Activated CD8-positive, alpha-beta T cell treated with anti-CD3 and anti-CD28 coated beads for 36 hours (primary cell): Measurements from ENCODE around the gene PSMD3. TPM values are rescaled to one million over a fixed set of nuclear protein-coding genes. Genes with fewer than 3 reads are reported as not detected.
"Not testable (repeated sequence)": the region's sequence is repeated elsewhere in the genome, so short reads cannot be mapped to it uniquely, and the experiment has no call there.

Experiments used
- ATAC-seq: fragments of 200-7000 bp; cut with Tn5 transposase; one replicate; pipeline ENCODE4 v1.10.0; 2021; ENCODE audit warnings: mild to moderate bottlenecking, moderate library complexity
- CTCF ChIA-PET: fragments of 350-600 bp; sonication (Branson Sonifier 250); formaldehyde crosslinking; loops from one replicate; lab custom pipeline; 2021; ENCODE audit warnings: antibody characterized with exemption; lab: Charles Lee
- POLR2A ChIA-PET: fragments of 350-600 bp; sonication (Branson Sonifier 250); formaldehyde crosslinking; loops from one replicate; lab custom pipeline; 2021; ENCODE audit warnings: antibody characterized with exemption; lab: Charles Lee
- DNase-seq: peaks from one replicate; pipeline ENCODE4 v3.0.0-alpha.2; 2020
- H3K27ac Mint-ChIP-seq: one replicate; pipeline ENCODE4 v1.8.0; 2021; ENCODE audit warnings: mild to moderate bottlenecking, mixed read lengths
- H3K27me3 Mint-ChIP-seq: one replicate; pipeline ENCODE4 v1.8.0; 2021; ENCODE audit warnings: mixed read lengths
- H3K36me3 Mint-ChIP-seq: one replicate; pipeline ENCODE4 v1.8.0; 2021; ENCODE audit warnings: low read depth, mixed read lengths
- H3K4me1 Mint-ChIP-seq: one replicate; pipeline ENCODE4 v1.8.0; 2021; ENCODE audit warnings: low read depth, mixed read lengths
- H3K4me3 Mint-ChIP-seq: one replicate; pipeline ENCODE4 v1.8.0; 2021; ENCODE audit warnings: mild to moderate bottlenecking, moderate library complexity, mixed read lengths
- H3K9me3 Mint-ChIP-seq: one replicate; pipeline ENCODE4 v1.8.0; 2021; ENCODE audit warnings: mixed read lengths
- intact Hi-C: fragments of 100-400 bp; cut with micrococcal nuclease; formaldehyde crosslinking; loops from one replicate; pipeline ENCODE4 v1.10.0; 2022
- total RNA-seq, 2 experiments: library from RNA; stranded (reverse); gene quantifications; one replicate each; pipeline ENCODE4 v1.2.3, GENCODE V29; 2021
- TF ChIP-seq, protein P1 (sequence below): fragments of 200-600 bp; IDR thresholded peaks from one replicate; pipeline ENCODE4 v1.8.0; 2022; ENCODE audit warnings: antibody characterized with exemption, mild to moderate bottlenecking

The PSMD3 gene
- total RNA-seq, 2 experiments from 2014 or later, result 149 to 153 TPM

DNA sequence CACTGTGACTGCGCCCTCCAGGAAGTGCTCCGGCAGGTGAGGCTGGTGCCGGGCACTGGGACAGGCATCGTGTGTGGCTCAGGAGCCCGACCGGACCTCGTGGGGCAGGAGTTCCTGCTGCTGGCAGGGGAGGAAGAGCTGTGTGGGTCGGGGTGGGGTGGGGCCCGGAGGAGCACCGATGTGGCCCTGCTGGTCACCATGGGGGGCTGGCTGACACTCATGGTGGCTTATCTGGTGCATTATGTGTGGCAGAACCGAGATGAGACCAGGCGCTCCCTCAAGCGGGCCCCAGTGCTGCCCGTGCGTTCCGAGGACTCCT lies 36.3 kb upstream of the PSMD3 start:
- Mint-ChIP-seq H3K36me3 (no peaks in the 10 kb centered on the region), H3K4me3 (no peak overlapping the region), H3K9me3 (no peaks in the 10 kb centered on the region), H3K27ac (no peak overlapping the region), H3K4me1 (peaks cover 30% of the 10 kb centered on the region), H3K27me3 (no peaks in the 10 kb centered on the region)
- TF ChIP-seq, protein P1, sequence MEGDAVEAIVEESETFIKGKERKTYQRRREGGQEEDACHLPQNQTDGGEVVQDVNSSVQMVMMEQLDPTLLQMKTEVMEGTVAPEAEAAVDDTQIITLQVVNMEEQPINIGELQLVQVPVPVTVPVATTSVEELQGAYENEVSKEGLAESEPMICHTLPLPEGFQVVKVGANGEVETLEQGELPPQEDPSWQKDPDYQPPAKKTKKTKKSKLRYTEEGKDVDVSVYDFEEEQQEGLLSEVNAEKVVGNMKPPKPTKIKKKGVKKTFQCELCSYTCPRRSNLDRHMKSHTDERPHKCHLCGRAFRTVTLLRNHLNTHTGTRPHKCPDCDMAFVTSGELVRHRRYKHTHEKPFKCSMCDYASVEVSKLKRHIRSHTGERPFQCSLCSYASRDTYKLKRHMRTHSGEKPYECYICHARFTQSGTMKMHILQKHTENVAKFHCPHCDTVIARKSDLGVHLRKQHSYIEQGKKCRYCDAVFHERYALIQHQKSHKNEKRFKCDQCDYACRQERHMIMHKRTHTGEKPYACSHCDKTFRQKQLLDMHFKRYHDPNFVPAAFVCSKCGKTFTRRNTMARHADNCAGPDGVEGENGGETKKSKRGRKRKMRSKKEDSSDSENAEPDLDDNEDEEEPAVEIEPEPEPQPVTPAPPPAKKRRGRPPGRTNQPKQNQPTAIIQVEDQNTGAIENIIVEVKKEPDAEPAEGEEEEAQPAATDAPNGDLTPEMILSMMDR, result no peak
- intact Hi-C loops, result no loop called here
- DNase-seq (no peak), ATAC-seq (no peak)
- ChIA-PET POLR2A (no interaction called here), CTCF (no interaction called here)

- intact Hi-C loops, result no loop called here
- ChIA-PET POLR2A (interaction anchor here (0.8 to 1.4 kb wide), 2 partner anchors 8 to 20 kb away, joined by 4 to 7 read pairs; partner anchors contain the start of gene ORMDL3), CTCF (interaction anchor here (1.0 to 2.2 kb wide), 3 partner anchors 12 to 325 kb away, joined by 3 to 11 read pairs (median 5); no protein-coding TSS in a partner anchor)
- H3K27ac Mint-ChIP-seq, result no peak overlapping the region
- no peaks in the 10 kb centered on the region for H3K36me3 Mint-ChIP-seq
- no peak overlapping the region for H3K4me3 Mint-ChIP-seq
- peaks cover 16% of the 10 kb centered on the region for H3K4me1 Mint-ChIP-seq
- DNase-seq (no peak), ATAC-seq (no peak)
- TF ChIP-seq, protein P1, result no peak
- no peaks in the 10 kb centered on the region for H3K9me3 Mint-ChIP-seq
- H3K27me3 Mint-ChIP-seq, result no peaks in the 10 kb centered on the region
These were observed 33.9 kb upstream of the PSMD3 start for GRCh38 chr17:39946551-39947330.

DNA sequence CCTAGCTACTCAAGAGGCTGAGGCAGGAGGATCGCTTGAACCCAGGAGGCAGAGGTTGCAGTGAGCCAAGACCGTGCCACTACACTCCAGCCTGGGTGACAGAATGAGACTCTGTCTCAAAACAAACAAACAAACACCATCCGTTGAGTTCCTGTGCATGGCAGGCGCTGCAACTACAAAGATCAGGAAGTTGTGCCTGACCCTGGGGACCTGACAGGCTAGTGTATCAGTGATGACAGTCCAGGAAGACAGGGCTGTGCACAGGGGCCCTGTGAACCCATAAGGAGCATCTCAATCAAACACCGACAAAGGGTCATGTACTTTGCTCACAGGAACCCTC lies 32.1 kb upstream of the PSMD3 start:
- POLR2A ChIA-PET, result interaction anchor here (1.4 kb wide), 1 partner anchor 9 kb away, joined by 7 read pairs; no protein-coding TSS in a partner anchor
- H3K27me3 Mint-ChIP-seq, H3K36me3 Mint-ChIP-seq, intact Hi-C loops, H3K4me3 Mint-ChIP-seq, H3K9me3 Mint-ChIP-seq, ATAC-seq: not testable (repeated sequence)
- Mint-ChIP-seq H3K27ac (peak overlapping the region; percentile 6), H3K4me1 (peaks cover 24% of the 10 kb centered on the region)
- CTCF ChIA-PET, result interaction anchor here (0.9 to 2.2 kb wide), 3 partner anchors 9 to 327 kb away, joined by 3 to 11 read pairs (median 5); no protein-coding TSS in a partner anchor
- DNase-seq, result peak; percentile 23

DNA sequence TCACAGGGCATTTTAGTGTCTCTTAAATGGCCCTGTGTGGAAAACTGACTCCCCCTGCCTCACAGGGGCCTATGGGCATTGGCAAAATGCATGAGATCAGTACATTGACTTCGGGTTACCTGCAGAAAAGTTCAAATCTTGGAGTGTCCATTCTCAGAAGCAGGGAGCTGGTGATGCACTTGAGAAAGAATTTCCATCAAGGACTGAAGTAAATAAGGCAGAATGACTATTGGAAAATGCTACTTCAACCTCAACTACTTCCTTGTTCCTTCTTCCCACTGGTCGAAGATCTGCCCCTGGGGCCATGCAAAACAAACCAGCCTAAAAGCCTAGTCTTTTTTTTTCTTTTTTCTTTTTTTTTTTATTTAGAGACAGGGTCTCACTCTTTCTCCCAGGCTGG lies 31.6 kb upstream of the PSMD3 start:
- ChIA-PET POLR2A (interaction anchor here (0.7 kb wide), 1 partner anchor 97 kb away, joined by 3 read pairs; no protein-coding TSS in a partner anchor), CTCF (no interaction called here)
- Mint-ChIP-seq H3K27me3 (no peaks in the 10 kb centered on the region), H3K27ac (peak overlapping the region; percentile 6), H3K4me1 (peaks cover 27% of the 10 kb centered on the region), H3K9me3 (no peaks in the 10 kb centered on the region), H3K36me3 (no peaks in the 10 kb centered on the region), H3K4me3 (no peak overlapping the region)
- DNase-seq, result no peak
- TF ChIP-seq, protein P1, result no peak
- intact Hi-C loops, result no loop called here
- ATAC-seq, result no peak

GRCh38 chr17:39950871-39951348 lies 29.7 kb upstream of the PSMD3 start:
- no peak for DNase-seq
- no peaks in the 10 kb centered on the region for H3K9me3 Mint-ChIP-seq
- ChIA-PET CTCF (interaction anchor here (1.0 to 1.4 kb wide), 3 partner anchors 8 to 30 kb away, joined by 3 to 4 read pairs (median 3); partner anchors contain the start of gene PSMD3), POLR2A (interaction anchor here (1.3 to 1.9 kb wide), 2 partner anchors 11 to 24 kb away, joined by 3 to 8 read pairs; no protein-coding TSS in a partner anchor)
- TF ChIP-seq, protein P1, result no peak
- H3K4me1 Mint-ChIP-seq, result peaks cover 27% of the 10 kb centered on the region
- ATAC-seq, result no peak
- no peak overlapping the region for H3K4me3 Mint-ChIP-seq
- no peaks in the 10 kb centered on the region for H3K27me3 Mint-ChIP-seq
- no peaks in the 10 kb centered on the region for H3K36me3 Mint-ChIP-seq
- intact Hi-C loops, result no loop called here
- no peak overlapping the region for H3K27ac Mint-ChIP-seq
